ENCODE results near the gene LRRFIP1.
"Not testable (repeated sequence)": the region's sequence is repeated elsewhere in the genome, so short reads cannot be mapped to it uniquely, and the experiment has no call there.

Gene LRRFIP1, protein sequence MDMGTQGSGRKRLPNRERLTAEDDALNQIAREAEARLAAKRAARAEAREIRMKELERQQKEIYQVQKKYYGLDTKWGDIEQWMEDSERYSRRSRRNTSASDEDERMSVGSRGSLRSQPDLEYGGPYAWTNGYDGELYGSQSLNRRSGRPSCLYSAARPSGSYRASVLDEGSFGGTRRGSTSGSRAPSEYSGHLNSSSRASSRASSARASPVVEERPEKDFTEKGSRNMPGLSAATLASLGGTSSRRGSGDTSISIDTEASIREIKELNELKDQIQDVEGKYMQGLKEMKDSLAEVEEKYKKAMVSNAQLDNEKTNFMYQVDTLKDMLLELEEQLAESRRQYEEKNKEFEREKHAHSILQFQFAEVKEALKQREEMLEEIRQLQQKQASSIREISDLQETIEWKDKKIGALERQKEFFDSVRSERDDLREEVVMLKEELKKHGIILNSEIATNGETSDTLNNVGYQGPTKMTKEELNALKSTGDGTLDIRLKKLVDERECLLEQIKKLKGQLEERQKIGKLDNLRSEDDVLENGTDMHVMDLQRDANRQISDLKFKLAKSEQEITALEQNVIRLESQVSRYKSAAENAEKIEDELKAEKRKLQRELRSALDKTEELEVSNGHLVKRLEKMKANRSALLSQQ

DNA sequence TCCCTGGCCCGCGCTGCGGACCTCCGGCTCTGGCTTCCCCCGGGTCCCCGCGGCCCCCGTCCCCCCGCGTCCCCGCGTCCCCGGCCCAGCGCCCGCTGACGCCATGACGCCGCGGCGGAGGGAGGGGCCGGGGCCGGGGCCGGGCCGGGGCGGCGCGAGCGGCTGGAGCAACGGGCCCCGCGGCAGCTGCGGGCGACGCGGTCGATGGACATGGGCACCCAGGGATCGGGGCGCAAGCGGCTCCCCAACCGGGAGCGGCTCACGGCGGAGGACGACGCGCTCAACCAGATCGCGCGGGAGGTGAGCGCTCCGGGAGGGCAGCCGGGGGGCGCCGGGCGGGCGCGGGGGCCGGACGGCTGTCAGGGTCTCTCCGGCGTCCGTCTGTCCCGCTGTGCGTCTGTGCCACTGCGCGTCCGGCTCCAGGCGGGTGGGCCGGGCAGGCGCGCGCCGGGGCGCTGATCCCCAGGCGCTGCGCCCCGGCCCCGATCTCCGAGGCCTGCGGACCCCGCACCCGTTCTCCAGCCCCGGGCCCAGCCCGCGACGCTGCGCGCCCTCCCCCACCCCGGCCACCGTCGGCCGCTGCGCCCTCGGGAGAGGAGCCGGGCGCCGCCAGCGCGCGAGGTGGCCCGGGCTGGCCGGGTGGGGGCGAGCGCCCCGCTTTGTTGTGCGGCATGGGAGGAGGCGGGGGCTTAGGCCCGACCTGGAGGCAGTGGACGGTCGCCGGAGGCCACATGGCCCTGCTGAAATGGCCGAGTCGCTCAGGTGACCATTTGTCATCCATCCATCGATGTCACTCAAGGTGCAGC, at the start of gene LRRFIP1:
Gene LRRFIP1, plus strand, starts transcription at position 147 of the 806 bp plus-strand sequence. Its CDS starts 58 bp downstream, at position 205.
- no peak for DNase-seq

DNA sequence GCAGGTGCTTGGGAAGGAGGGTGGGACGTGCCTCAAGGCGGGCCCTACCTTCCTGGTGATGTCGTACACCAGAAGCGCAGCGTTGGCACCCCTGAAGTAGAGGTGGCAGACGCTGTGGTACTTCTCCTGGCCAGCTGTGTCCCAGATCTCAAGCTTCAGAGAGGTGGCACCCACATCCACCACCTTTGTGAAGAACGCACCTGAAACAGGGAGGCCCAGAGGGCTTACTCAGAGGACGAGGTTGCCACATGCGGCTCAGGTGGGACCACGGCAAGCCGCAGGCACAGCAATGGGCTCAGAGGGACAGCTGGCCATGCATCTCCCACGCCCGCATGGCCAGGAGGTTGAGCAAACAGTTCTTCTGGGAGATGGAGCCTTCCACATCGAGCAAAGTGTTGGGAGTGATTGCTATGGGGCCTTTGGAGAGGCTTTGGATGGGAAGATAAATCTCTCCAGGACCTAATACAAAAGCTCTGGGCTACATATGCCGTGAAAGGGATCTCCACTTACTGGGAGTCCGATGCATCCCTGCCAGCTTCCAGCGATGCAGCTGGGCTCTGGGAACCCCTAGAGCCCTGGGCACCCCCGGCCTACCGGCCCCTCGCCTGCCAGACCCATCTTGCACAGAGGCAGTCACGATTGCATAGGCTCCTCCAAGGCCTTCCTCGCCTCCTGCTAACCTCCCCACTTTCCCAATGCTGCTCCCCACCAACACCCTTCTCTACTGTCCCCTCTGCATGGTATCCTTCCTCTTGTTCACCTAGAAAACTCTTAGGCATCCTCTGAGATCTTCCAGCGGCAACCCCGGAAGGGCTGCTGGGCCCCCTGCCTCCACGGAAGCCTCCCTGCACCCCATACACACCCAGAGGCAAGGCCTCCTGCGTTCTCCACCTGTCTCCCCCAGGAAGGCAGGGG, 49.2 kb upstream of the LRRFIP1 start:
- DNase-seq: no peak

DNA sequence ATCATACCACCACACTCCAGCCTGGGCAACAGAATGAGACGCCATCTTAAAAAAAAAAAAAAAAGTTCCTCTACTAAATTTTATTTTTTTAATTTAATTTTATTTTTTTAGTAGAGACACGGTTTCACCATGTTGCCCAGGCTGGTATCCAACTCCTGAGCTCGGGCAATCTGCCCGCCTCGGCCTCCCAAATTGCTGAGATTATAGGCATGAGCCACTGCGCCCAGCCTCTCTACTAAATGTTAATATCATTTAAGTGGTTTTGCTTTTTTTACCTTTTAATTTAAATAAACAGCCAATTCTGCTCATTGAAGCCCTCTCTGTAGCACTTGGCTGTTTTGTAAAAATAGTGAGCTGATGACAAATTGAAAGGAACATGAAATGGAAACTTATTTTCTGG, 46.1 kb upstream of the LRRFIP1 start:
- no peak for DNase-seq

DNA sequence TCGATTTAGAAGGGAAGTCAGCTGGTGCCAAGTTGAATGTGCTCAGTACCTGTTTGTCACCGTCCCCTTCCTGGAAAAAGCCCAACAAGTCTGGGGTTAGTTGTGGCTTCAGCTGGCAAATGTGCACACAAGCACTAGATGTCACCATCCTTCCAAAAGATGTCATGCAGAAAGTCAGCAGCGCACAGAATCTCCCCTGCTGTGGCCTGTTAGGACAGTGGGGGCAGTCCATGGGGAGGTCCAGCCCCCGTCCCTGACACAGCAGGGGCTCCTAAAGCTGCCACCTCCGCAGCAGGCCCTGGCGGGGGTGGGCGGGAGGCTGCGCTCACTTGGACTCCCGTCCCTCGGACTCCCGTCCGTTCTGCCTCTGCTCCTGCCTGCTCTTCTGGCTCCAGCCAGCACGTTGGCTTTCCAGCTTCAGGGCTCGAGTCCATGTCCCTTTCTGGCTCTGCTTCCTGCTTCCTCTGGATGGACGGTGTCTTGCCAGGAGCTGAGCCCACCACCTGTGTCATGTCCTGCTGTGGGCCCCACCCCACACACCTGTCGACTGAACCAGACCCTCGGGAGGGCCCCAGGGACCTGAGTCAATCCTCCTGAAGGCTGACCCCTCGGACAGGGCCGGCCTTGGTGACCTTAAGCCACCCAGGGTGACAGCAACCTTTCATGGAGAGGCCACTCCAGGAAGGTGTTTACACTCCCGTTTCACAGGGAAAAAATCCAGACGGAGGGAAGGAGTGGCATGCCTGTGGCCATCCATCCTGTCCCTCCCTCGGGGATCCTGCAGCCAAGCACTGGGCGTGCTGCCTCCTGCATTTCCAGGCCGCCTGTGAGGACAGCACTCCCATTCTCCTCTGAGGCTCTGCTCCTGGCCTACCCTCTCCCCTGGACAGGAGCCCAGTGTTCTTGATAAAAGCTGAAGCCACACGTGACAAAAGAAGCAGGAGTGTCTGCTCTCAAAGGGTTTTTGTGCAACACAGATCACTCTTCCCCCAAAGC, 45.3 kb upstream of the LRRFIP1 start:
- peak; percentile 52 for DNase-seq

DNA sequence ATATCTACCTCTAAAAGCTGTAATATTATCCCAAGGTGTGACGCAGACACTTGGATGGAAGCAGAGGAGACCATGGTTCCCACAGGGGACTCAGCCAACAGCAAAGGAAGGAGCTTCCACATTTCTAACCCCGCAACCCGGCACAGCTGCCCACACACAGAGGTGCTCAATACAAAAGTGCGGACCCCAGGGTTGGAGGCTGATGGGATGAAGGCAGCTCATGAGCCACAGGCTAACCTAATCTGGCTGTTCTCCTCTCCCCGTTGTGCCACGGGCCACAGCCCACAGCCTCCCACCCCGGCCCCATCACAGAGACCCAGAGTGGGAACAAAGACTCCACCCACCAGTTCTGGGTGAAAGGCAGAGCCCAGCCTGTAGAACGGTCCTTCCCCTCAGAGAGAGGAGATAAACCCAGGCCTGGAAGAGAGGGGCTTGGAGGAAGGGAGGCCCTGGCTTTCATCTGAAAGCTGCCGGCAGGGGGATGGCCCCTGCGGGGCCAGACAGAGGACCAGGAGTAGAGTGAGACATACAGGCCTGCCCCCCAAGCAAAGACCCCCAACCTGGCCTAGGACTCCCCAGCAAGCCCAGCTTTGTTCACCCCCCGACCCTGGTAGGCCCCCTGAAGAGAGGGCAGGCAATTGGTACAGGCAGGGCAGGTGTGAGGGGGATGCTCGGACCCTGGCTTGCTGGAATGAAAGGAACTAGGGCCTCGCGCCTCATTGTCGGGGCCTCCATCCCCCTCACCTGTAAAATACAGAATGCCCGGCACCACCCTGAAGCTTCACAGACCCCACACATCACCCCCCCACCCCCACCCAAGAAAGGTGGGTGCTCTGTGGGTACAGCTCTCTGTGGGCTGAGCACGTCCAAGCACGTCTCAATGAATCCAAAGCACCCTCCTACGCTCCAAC, 43.7 kb upstream of the LRRFIP1 start:
- DNase-seq: no peak

DNA sequence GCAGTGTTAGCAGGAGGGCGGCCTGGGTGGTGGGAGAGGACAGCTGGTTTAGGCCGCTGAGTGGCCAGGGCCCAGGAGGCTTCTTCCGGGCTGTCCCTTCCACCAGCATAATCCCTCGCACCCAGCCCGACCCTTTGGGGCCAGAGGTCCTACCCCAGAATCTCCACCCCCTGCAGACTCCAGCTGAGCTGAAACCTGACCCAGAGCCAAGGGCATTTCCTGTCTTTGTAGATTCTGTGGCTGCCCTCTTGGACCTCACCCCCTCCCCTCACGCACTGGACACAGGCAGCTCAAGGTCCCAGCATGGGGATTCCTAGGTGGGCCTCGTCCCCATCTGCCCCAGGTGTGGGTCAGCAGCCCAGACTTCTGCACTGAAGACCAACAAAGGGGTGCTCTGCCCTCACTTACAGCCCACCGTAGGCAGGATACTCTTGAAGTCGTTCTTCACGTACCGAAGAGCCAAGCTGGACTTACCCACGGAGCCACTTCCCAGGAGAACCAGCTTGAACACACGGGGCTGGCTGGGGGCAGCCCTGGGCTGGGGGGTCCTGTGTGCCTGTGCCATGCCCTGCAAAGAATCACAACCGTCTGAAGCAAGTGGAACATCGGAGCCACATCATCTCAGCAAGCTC, 41.7 kb upstream of the LRRFIP1 start:
- no peak for DNase-seq

DNA sequence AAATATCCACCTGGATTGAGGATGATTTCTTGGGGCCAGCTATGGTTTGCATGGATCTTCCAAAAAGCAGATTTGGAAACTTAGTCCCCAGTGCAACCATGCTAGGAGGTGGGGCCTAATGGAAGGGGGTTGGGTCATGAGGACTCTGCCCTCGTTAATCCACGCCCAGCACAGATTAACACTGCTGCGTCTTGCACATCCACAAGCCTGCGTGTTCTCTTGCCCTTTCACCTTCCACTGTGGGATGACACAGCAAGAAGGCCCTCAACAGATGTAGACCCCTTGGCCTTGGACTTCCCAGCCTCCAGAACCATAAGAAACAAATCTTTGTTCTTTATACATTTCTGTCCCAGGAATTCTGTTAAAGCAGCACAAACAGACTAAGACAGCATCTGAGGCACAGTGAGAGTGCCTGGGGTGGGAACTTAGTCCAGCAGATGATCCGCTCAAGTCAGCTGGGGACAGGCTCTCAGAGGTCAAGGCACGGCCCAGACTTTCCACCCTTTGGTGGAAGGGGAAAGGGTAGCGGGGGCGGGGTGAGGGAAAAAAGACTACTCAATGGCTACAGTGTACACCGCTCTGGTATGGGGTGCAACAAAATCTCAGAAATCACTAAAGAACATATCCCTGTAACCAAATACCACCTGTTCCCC, 39.2 kb upstream of the LRRFIP1 start:
- DNase-seq: no peak

DNA sequence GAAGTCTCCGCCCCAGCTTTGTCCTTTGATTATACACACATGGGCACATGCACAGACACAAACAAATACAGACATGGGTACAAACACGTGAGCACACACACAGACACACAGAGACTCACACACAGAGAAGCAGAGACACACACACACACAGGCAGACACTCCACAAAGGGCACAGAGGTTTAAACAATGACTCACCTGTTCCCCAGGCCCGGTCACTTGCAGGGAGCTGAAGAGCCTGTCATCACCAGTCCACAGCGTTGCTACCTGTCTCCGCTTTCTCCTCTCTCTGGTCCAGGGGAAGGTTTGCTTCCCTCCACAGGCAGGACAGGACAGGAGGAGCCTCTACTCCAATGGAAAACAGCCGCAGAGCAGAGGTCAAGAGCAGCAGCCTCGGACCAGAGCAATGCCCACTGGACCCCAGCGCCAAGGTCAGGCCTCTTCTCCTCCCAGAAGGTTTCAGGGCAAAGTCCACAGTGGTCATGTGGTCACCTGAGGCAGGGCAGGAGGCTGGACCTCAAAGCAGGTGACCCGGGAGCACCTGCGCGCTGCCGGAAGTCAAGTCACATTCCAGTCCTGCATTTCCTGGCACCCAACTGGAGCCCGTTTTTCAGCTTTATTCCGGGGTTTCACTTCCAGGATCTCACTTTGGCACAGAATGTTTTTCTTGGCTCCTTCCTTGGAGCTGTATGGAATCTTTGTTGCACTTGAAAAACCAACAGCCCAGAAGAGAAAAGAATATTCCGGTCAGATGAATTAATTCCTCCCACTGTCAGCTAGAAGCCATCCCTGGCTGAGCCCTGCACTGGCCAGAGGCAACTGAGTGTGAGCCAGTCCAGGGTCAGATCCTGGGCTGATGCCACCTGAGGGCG, 36.9 kb upstream of the LRRFIP1 start, which contains the start of gene RAB17:
Gene RAB17, minus strand, starts transcription at position 463 of the 869 bp plus-strand sequence. CDS start 4,580 bp downstream, outside the sequence.
- DNase-seq: no peak

DNA sequence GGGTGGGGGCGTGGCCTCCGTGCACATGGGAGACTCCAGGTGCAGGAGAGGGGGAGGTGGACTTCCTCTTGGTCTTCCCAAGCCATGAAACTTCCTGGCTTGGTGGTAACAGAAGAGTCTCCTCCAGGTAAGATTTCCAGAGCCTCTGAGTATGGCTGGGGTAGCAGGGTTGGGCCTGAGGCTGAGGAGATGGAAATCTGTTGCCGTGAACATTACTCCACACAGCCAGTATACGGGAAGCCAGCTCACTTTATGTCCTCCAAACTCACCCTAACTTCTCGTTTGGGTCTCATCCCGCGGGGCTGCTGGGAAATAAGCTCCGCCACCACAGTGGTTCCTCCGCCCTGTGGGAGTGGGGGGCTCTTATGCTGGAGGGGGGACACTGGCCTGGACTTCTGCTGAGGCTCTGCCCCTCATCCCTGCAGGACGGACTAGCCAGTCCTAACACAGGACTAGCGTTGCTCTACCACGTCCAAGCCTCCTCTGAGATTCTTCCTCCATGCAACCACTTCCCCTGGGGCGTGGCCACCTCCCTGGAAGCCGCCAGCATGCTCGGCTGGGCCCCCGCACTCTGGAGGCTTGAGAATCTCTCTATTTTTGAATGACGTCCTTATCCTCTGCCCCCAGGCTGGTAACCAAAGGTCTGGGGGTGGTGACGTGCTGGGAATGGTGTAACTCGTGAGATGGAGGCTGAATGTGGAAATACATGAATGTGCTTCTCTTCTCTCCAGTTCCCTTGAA, 36.1 kb upstream of the LRRFIP1 start:
- DNase-seq: no peak

DNA sequence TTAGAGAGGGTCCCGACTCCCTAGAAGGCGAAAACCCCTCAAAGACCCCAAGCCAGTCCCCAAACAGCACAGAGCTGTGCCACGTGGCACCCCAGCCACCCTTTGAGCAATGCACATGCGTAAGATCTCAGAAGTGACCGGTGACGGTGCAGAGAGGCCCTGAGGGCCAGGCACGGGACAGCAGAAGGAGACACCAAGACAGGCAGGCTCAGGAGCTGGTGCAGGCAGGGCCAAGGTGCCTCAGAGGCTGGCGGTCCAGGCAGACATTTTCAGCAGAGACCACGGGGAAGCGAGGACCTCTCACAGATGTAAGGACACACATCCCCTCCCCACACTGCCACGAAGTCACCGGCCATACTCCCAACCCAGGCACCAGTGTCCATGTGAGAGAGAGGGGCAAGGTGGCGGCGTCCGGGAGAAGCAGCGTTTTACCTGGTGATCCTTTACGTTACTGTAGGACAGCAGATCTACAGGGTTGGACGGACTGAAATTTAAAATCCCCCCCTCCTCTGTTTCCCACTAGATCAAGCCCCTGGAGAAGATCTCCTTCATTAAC, 34.9 kb upstream of the LRRFIP1 start:
- DNase-seq: no peak

DNA sequence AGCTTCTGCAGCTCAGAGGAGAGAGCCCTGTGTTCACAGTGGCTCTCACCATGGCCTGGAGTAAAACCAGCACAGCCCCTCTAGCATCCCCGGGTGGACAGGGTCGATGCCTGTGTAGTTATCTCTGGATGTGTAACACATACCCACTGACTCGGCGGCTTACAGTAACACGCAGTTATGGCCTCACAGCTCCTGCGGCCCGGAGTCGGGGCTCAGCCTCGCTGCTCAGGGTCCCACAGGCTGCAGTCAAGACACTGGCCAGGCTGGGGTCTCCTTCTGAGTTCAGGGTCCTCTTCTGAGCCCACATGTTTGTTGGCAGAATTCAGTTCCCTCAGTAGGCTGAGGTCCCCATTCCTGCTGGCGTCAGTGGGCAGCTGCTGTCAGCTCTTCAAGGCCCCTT, 34.4 kb upstream of the LRRFIP1 start:
- no peak for DNase-seq

DNA sequence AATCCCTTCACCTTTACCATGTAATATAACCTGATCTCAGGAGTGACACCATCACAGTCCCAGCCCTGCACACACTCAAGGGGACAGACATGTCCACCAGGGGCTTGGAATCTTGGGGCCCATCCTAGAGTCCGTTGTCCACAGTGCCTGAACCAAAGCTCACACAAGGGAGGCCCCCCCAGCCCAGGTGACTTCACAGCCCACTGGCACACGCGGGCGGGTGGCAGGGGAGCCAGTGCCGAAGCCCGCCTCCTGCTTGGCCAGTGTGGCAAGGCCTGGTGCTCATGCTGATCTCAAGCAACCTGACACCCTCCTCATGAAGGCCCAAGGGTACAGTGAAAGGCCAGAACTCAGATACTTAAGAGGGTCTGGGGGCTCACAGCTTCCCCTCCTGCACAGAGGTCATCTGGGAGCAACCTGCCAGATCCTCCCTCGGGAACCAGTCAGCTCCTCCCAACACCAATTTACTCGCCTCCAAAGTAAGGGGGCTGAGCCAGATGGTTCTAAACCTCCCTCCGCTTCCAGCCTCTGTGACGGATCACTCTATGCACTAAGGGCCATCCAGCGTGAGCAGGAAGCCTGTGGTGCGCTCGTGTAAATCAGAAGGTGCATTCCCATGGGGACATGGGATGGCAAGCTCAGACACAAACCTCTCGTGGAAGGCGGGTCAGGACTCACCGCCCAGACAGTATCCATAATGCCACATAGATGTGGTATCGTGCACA, 33.6 kb upstream of the LRRFIP1 start:
- no peak for DNase-seq

DNA sequence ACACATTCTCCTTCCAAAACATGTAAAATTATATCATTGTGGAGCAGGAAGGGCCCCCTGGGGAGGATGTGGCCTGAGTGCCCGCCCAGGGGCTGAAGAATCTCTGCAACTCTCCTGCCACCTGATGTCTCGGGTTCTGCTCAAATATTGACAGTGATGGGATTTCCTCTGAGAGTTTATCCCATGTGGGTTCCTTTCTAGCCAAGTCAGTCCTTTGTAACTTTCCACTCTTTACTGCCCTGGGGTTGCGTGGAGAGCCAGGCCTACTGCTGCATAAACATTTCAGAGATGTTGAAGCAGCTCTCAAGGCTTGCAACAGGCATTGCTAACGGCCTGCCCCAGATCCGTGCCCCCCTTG, 32.9 kb upstream of the LRRFIP1 start:
- DNase-seq: no peak

DNA sequence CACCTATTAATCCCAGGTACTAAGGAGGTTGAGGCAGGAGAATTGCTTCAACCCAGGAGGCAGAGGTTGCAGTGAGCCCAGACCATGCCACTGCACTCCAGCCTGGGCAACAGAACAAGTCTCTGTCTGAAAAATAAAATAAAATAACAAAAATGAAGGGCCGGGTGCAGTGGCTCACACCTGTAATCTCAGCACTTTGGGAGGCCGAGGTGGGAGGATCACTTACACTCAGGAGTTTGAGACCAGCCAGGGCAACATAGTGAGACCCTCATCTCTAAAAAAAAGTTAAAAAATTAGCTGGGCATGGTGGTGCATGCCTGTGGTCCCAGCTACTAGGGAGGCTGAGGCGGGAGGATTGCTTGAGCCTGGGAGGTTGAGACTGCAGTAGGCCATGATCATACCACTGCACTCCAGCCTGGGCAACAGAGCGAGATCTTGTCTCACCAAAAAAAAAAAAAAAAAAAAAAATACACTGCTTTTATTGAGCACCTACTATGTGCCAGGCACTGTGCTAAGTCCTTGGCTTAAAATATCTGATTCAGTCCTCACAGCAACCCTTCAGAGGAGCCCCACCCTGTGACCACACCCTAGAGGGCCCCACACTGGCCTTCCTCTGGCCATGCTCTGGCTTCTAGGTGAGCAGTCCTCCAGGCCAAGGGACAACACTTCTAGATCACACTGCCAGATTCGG, 31.4 kb upstream of the LRRFIP1 start:
- DNase-seq: not testable (repeated sequence)

DNA sequence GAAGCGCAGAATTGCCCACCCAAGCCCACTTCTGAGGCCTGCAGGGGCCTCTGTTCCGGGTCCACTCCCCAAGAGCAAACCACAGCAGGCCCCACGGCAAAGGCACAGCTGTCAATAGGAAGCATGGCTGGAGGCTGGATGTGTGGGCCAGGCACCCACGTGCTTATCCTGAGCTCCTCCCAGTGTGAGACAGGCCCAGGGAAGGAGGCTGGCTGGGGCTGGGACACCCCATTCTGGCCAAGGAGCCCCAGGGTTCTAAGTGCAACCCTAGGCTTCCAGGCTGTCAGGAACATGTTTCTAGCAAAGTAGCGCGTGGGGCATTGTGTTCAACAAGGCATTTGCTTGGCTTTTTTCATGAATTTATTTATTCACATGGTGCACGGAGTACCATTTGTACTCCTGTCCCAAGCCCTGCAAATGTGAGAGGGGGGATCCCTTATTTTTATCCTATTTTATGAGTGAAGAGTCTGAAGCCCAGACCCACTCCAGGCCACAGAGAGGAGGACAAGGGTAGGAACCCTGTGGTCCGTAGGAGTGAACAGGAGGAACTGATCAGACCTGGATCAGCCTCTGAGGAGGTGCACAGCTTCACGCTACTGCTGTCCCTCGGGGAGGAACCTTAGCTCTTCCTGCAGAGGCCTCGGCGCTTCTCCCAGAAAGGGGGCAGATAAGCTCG, 30.7 kb upstream of the LRRFIP1 start:
- no peak for DNase-seq
